Stromal cell of bone marrow (primary cell): Measurements from ENCODE around the gene BOD1L1.
"Not testable (repeated sequence)": the region's sequence is repeated elsewhere in the genome, so short reads cannot be mapped to it uniquely, and the experiment has no call there.

Experiments
- DNase-seq: peaks from one replicate; pipeline ENCODE4 v3.0.0-alpha.2; 2012; ENCODE audit warnings: low read depth

Gene BOD1L1

GRCh38 chr4:13618212-13618806 is 9.2 kb downstream of the BOD1L1 start:
- DNase-seq, result no peak

DNA sequence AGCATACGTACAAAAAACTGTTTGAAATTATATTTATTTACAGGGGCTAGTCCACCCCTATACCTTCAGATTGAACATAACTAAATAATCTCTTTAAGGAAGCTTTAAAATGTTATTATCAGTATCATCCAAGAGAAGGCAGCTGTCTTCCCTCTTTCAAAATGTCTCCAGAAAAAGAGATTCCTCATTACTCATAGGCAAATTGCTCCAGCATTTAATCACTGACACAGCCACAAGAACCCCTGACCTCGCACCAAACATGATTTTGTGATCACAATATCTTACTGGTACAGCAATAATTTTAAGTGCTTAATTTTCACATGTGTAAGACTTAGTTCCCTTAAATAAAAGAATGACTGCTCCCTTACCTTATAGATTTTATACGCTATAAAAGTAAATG is 9.7 kb downstream of the BOD1L1 start:
- DNase-seq, result no peak

DNA sequence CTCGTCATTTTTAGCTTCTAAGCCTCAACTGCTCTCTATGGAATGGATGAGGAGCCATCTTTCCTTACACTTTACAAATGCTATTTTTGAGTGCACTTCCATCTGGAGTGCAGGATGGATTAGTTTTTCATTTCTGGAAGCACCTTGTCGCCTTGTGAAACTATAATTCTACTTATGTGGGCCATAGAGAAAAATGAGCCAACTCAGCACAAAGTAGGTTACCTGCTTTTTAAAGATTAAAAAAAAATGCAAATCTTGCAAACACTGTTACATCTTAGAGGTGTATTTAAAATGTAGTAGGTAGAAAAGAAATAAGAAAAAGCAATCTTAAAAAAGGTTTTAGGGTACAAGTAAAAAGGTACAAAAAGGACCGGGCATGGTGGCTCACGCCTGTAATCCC is 10.9 kb downstream of the BOD1L1 start:
- no peak for DNase-seq

- DNase-seq, result no peak
These were observed 12.4 kb downstream of the BOD1L1 start for GRCh38 chr4:13615161-13615560.

DNA sequence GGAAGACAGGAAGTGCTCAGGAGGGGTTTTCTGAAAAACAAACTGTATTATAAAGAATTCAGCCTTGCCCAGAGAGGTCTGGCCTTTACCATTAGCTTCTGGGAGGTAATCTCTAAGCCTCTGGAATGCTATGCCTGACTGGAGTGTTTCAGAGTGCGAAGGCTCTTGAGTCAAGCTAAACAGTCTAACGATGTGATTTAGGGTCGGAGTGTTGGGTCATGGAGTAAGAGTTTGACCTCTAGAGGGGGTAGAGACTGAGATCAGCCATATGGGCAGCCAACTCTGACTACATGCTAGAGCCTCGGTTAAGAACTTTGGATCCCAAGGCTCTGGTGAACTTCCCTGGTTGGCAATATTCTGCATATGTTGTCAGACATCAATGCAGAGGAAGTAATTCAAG is 15.0 kb downstream of the BOD1L1 start:
- no peak for DNase-seq

DNA sequence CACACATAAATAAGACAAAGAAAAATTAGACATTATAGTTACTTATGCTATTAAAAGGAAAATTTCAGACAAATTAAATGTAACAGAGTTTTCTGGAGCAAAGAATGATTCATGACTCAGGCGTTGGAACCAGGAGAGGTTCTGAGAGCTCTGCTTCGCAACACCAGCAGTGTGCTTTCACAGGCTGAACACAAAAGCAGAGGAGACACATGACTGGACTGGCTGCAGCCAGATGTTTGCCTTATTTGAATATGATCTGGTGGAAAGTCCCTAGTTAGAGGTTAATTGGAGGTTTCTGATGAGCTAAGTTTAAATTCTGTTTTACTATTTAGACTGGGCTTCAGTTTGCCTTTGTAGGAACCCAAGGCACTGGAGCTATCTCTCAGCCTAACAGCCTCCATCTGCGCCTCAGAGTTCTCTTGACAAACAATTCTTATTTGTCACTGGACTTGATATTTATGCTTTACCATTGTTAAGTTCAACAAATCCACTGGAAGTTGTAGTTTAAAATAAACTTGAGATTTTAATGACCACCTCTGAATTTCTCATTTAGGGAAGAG is 16.2 kb downstream of the BOD1L1 start:
- peak; percentile 38 for DNase-seq

- no peak for DNase-seq
These were observed 22.2 kb downstream of the BOD1L1 start for GRCh38 chr4:13605330-13605729.

GRCh38 chr4:13601848-13602247 is 25.7 kb downstream of the BOD1L1 start:
- no peak for DNase-seq

- DNase-seq, result no peak
These were observed 26.5 kb downstream of the BOD1L1 start for GRCh38 chr4:13601048-13601447.

DNA sequence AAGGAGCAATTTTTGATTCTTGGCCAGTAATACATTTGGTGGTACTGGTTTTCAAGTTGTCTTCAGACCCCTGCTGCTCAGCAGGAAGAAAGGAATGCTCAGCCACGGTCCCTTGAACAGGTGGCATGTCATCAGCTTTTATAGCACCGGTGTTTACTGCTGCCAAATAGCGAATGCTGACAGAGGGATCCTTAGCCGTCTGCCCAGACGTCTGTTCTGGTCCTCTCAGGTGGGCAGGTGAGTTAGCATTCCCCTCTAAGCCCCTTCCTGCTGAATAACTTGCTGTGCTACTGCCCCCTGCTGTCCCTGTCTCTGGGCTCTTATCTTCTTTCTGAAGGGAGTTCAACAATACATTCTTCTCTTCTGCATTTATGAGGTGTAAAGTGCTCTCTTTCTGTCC is 28.4 kb downstream of the BOD1L1 start:
- no peak for DNase-seq

- DNase-seq, result peak; percentile 20
These were observed 29.9 kb downstream of the BOD1L1 start for GRCh38 chr4:13597604-13598003.

DNA sequence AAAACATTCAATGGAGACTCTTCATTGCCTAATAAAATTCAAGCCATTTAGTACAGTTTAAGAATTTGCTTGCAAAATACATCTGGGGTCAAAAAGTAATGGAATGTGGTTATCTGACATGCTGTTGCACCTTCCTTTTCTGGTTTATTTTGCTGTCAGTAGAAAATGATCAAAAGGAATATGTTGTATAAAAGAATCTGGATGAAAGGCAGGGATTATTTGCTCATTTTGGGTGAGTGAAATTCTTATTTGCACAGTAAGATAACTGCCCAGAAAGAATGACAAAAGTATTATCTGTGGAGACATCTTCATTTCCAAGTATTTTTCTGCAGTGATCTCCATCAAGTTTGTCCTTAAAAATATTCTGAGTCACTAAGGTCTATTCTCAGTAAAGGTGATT is 30.4 kb downstream of the BOD1L1 start:
- DNase-seq, result no peak

GRCh38 chr4:13592220-13592619 is 35.3 kb downstream of the BOD1L1 start:
- no peak for DNase-seq

GRCh38 chr4:13590766-13591165 is 36.8 kb downstream of the BOD1L1 start:
- DNase-seq, result no peak

DNA sequence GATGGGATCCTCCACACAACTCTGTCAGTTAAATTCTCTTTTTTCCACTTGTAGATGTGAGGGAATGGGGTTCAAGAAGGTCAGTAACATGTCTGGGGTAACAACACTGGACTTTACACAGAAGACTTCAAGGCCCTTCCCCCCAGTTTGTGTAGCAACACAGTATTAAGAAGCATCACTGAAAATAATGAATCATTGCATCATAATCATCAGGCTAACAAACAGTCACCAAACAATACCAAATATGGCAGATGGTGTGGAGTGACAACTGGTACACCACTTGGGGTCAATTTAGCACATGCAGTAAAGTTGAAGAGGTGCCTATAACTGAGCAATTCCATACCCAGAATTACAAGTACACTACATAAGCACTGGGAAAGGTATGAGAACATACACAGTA is 38.6 kb downstream of the BOD1L1 start:
- no peak for DNase-seq

DNA sequence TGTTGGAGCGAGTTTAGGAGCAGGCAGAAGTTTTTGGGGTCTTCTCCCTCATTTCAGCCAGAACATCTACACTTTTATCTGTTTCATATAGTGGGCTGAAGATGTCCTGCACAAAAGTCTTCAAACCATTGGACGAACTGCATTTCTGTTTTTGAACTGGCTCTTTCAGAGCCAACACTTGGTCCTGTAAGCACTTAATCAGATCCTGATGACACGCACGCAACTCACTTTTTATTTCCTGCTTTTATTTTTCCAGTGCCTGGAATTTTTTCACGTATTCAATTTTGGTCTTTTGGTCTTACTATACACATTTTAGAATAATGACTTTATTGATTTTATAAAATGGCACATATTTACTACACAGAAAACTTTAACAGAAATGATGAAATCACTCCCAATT is 43.0 kb downstream of the BOD1L1 start:
- DNase-seq, result no peak

DNA sequence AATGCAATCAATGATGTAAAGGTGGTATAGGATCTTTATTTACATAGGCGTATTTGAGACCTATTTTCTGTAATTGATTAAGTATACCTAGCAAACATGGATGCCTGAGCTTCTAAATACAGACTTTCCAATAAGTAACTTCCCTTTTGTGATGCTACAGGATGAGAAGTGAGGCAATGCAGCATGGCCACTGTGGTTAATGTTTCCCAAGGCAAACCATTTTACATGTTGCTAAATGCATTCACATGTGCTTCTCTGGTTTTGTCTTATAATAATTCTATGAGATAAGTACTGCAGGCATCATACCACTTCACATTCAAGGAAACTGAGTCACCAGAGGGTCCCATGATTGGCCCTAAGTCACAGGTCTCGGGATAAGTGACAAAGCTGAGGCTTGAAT is 47.5 kb downstream of the BOD1L1 start:
- DNase-seq, result no peak

- DNase-seq, result no peak
These were observed 49.9 kb downstream of the BOD1L1 start for GRCh38 chr4:13577660-13578059.

DNA sequence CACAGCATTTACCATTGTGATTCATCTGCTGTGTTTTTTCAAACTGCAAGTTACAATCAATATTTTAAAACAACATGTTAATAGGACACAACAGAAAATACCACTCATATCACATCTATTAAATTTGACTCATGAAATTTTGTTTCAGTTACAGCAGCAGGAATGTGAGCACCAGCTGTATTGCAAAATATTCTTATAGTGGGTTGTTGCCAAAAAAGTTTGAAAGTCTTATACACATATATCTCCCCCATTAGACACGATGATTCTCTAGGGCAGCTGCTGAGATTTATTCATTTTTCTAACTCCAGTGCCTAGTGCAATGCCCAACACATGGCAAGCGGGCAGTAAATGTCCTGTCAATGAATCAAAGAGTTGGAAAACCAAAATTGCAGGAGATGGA is 56.6 kb downstream of the BOD1L1 start:
- DNase-seq, result no peak

DNA sequence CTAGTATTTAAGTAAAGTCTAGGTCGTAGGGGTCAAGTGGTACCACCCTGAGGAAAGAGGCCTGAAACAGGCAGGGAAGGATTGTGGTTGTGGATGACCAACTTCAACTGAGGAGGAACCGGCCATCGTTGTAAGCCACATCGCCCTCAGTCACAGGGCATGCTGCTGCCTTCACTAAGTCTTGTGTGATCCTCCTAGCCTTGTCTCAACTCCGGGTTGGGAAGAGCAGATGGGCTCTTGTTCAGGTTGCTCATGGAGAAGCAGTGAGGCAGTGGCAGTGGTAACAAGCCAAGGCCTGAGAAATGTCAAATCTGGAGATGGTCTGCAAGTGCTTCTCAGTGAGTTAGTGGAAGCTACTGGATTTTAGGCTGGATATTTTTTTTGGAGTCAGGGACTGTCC is 60.4 kb downstream of the BOD1L1 start:
- no peak for DNase-seq

GRCh38 chr4:13562876-13563275 is 64.6 kb downstream of the BOD1L1 start:
- no peak for DNase-seq

DNA sequence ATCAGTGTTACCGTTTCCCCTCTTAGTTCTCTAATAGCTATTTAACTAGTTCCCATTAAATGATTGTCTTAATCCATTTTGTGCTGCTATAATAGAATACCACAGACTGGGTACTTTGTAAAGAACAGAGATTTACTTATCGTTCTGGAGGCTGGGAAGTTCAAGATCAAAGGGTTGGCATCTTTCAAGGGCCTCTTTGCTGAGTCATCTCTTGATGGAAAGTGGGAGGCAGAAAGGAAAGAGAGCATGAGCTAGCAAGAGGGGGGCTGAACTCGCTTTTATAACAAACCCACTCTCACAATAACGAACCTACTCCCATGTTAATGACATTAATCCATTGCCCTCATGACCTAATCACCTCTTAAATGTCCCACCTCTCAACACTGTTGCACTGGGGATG is 65.9 kb downstream of the BOD1L1 start:
- no peak for DNase-seq

- not testable (repeated sequence) for DNase-seq
These were observed 67.4 kb downstream of the BOD1L1 start for GRCh38 chr4:13560111-13560510.

- no peak for DNase-seq
These were observed 68.1 kb downstream of the BOD1L1 start for GRCh38 chr4:13559413-13559812.

DNA sequence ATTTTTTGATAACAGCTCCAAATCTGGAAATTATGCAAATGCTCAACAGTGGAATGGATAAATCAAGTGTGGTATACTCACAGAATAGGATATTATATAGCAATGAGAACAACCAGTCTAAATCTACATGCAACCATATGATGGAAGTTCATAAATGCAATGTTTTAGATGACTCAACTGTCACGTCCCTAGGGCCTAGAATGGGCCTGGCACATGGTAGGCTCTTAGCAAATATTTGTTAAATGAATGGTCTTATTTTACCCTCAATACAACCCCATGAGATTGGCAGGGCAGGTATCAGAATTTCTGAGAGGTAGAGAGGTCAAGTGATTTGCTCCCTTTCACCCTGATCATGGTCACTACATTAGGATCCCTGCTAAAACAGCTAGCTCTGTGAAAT is 68.6 kb downstream of the BOD1L1 start:
- no peak for DNase-seq
